ENCODE measurements around the gene KLRC1. TPM values are rescaled to one million over a fixed set of nuclear protein-coding genes. Genes with fewer than 3 reads are reported as not detected.
"Not testable (repeated sequence)": the region's sequence is repeated elsewhere in the genome, so short reads cannot be mapped to it uniquely, and the experiment has no call there.

The KLRC1 gene
- polyA plus RNA-seq, 1 experiment = not detected

- POLR2A ChIA-PET; H3K27me3 ChIP-seq (ENCODE audit: control insufficient read depth, insufficient read depth, low read length); H3K36me3 ChIP-seq (ENCODE audit: control insufficient read depth, insufficient read depth, low read length); H3K4me3 ChIP-seq (ENCODE audit: low read depth, low read length); DNase-seq (ENCODE audit: low read depth): not testable (repeated sequence)
- CTCF ChIA-PET = interaction anchor here (0.7 kb wide), 1 partner anchor 181 kb away, joined by 3 read pairs; no protein-coding TSS in a partner anchor
Observed at GRCh38 chr12:10420334-10420733, 32.8 kb downstream of the KLRC1 start, which contains the start of gene KLRC3. Gene KLRC3 (minus strand): TSS chr12:10420595. CDS start chr12:10420550, 45 bp downstream.

DNA sequence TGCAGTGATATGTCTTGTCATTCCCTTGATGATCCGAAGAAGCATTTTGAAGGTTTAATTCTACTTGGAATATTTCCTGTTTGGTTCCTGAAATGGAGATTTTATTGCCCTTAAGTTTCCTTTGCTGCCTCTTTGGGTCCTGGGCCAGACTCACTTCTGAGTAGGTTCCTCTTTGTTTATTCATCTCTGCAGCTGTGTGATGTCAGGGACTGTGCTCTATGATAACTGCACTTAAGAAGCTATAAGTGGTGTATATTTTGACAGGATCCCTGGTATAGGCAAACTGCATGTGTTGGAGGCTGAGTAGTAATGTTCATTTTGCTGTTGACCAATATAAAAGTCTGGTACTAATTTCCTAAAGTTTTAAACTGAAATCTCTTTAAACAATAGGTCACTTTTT, 43.8 kb downstream of the KLRC1 start, which contains the start of gene KLRC4:
Gene KLRC4, minus strand, starts transcription at position 366 of the 400 bp plus-strand sequence. Its CDS starts 182 bp downstream, at position 184.
- TF ChIP-seq, protein P1, sequence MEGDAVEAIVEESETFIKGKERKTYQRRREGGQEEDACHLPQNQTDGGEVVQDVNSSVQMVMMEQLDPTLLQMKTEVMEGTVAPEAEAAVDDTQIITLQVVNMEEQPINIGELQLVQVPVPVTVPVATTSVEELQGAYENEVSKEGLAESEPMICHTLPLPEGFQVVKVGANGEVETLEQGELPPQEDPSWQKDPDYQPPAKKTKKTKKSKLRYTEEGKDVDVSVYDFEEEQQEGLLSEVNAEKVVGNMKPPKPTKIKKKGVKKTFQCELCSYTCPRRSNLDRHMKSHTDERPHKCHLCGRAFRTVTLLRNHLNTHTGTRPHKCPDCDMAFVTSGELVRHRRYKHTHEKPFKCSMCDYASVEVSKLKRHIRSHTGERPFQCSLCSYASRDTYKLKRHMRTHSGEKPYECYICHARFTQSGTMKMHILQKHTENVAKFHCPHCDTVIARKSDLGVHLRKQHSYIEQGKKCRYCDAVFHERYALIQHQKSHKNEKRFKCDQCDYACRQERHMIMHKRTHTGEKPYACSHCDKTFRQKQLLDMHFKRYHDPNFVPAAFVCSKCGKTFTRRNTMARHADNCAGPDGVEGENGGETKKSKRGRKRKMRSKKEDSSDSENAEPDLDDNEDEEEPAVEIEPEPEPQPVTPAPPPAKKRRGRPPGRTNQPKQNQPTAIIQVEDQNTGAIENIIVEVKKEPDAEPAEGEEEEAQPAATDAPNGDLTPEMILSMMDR (IDR thresholded peaks at IDR 0.05; ENCODE audit: insufficient read depth, low read depth, low read length) = no peak
- ChIA-PET CTCF (no interaction called here), POLR2A (no interaction called here)
- no peak for DNase-seq (ENCODE audit: low read depth)
- Histone ChIP-seq H3K36me3 (ENCODE audit: control insufficient read depth, insufficient read depth, low read length) (no peaks in the 10 kb centered on the region), H3K4me3 (ENCODE audit: low read depth, low read length) (no peak within 1 kb of the TSS), H3K27me3 (ENCODE audit: control insufficient read depth, insufficient read depth, low read length) (no peaks in the 10 kb centered on the region)

- no peaks in the 10 kb centered on the region for H3K27me3 ChIP-seq (ENCODE audit: control insufficient read depth, insufficient read depth, low read length)
- H3K4me3 ChIP-seq (ENCODE audit: low read depth, low read length) = no peak overlapping the region
- no peaks in the 10 kb centered on the region for H3K36me3 ChIP-seq (ENCODE audit: control insufficient read depth, insufficient read depth, low read length)
- TF ChIP-seq, protein P1 (IDR thresholded peaks at IDR 0.05; ENCODE audit: insufficient read depth, low read depth, low read length) = no peak
- DNase-seq (ENCODE audit: low read depth) = no peak
- POLR2A ChIA-PET = no interaction called here
- CTCF ChIA-PET = no interaction called here
Observed at GRCh38 chr12:10408842-10409241, 44.3 kb downstream of the KLRC1 start.

- CTCF ChIA-PET = interaction anchor here (0.6 kb wide), 1 partner anchor 47 kb away, joined by 3 read pairs; no protein-coding TSS in a partner anchor
- POLR2A ChIA-PET = interaction anchor here (0.6 kb wide), 1 partner anchor 1335 kb away, joined by 3 read pairs; no protein-coding TSS in a partner anchor
- TF ChIP-seq, protein P1 (IDR thresholded peaks at IDR 0.05; ENCODE audit: insufficient read depth, low read depth, low read length) = no peak
- Histone ChIP-seq H3K27me3 (ENCODE audit: control insufficient read depth, insufficient read depth, low read length) (no peaks in the 10 kb centered on the region), H3K4me3 (ENCODE audit: low read depth, low read length) (no peak overlapping the region), H3K36me3 (ENCODE audit: control insufficient read depth, insufficient read depth, low read length) (no peaks in the 10 kb centered on the region)
- DNase-seq (ENCODE audit: low read depth) = no peak
Observed at GRCh38 chr12:10406725-10407124, 46.5 kb downstream of the KLRC1 start.

DNA sequence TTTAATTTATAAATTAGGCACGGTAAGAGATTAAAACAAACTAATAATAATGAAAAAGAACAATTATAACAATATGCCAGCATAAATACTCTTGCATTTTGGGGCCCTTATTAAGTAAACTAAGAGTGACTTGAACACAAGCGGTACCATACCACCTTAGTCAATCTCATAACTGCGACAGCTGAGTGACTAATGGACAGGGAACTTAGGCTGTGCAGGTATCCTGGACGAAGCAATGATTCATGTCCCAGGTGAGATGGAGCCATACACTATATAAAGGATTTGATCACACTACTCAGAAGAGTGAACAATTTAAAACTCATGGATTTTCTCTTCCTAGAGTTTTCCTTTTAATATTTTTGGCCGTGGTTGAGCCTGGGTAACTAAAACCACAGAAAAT, 47.9 kb downstream of the KLRC1 start:
- Histone ChIP-seq H3K36me3 (ENCODE audit: control insufficient read depth, insufficient read depth, low read length) (no peaks in the 10 kb centered on the region), H3K4me3 (ENCODE audit: low read depth, low read length) (no peak overlapping the region), H3K27me3 (ENCODE audit: control insufficient read depth, insufficient read depth, low read length) (no peaks in the 10 kb centered on the region)
- ChIA-PET CTCF (no interaction called here), POLR2A (no interaction called here)
- DNase-seq (ENCODE audit: low read depth) = no peak
- TF ChIP-seq, protein P1 (IDR thresholded peaks at IDR 0.05; ENCODE audit: insufficient read depth, low read depth, low read length) = no peak

DNA sequence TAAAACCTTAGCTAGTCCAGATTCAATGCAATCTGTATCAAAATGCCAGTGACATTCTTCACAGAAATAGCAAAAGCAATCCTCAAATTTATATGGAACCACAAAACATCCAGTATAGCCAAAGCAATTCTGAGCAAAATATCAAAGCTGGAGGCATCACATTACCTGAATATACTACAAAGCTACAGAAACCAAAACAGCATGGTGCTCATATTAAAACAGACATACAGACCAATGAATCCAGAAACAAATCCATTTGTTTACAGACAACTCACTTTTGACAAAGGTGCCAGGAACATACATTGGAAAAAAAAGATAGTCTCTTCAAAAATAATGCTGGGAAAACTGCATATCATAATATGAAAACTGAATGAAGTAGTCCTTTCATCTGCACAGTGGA, 48.4 kb downstream of the KLRC1 start:
- Histone ChIP-seq H3K27me3 (ENCODE audit: control insufficient read depth, insufficient read depth, low read length) (no peaks in the 10 kb centered on the region), H3K4me3 (ENCODE audit: low read depth, low read length) (no peak overlapping the region), H3K36me3 (ENCODE audit: control insufficient read depth, insufficient read depth, low read length) (no peaks in the 10 kb centered on the region)
- DNase-seq (ENCODE audit: low read depth) = no peak
- ChIA-PET POLR2A (no interaction called here), CTCF (no interaction called here)
- TF ChIP-seq, protein P1 (IDR thresholded peaks at IDR 0.05; ENCODE audit: insufficient read depth, low read depth, low read length) = no peak

Data from BJ (cell line).